Activated gamma-delta T cell (primary cell): Measurements from ENCODE around the gene SLC26A2.
A peak's percentile ranks its signal among the peaks of the same experiment; 100 is the strongest.

ENCODE experiments used
- DNase-seq: peaks from one replicate; lab custom pipeline; 2025; lab: John Stamatoyannopoulos, UW

SLC26A2 gene

DNA sequence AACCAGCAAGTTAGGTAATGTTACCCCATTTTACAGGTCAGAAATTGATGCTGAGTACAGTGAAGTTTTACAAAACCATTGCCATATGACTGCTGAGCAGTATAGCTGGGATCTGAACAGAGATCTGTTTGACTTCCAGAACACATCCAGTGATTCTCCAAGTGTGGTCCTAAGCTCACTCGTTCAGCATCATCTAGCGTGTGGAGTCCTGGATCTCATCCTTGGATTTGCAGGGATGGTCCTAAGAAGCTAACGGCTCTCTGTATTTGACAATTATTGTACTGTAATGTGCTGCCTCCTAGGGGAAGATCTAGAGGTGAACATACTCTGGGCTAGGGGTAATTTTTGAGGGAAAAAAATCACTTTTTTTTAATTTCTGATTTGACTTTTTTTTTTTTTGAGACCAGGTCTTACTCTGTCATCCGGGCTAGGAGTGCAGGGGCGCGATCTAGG is 1.4 kb downstream of the SLC26A2 start:
- no peak for DNase-seq

GRCh38 chr5:149962601-149963300 is 2.2 kb downstream of the SLC26A2 start:
- no peak for DNase-seq

DNA sequence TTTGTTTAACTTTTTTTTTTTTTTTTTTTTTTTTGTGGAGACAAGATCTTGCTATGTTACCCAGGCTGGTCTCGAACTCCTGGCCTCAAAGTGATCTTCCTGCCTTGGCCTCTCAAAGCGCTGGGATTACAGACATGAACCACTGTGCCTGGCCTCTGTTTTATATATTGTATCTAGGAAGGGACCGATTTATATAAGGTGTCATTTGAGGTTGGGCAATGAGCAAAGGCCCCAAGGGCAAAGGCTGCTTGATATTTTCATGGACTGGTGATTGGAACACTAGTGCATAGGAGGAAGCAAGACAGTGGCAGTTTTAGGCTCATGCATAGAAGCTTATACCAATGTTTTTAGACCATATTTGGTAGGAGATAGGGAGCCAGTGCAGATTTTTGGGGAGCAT is 3.2 kb downstream of the SLC26A2 start:
- DNase-seq: no peak

DNA sequence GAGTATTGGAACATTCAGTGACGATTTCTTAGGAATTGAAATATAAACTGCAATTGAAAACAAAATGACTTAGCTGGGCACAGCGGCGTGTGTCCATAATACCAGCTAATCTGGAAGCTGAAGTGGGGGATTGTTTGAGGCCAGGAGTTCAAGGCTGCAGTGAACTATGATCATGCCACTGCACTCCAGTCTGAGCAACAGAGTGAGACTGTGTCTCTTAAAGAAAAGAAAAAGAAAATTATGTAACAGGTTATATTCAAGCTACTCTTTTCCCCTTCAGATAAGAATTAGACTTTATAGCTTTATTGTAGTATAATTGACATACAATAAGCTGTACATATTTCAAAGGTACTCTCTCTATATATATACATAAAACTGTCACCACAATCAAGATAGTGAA is 6.4 kb downstream of the SLC26A2 start:
- no peak for DNase-seq

DNA sequence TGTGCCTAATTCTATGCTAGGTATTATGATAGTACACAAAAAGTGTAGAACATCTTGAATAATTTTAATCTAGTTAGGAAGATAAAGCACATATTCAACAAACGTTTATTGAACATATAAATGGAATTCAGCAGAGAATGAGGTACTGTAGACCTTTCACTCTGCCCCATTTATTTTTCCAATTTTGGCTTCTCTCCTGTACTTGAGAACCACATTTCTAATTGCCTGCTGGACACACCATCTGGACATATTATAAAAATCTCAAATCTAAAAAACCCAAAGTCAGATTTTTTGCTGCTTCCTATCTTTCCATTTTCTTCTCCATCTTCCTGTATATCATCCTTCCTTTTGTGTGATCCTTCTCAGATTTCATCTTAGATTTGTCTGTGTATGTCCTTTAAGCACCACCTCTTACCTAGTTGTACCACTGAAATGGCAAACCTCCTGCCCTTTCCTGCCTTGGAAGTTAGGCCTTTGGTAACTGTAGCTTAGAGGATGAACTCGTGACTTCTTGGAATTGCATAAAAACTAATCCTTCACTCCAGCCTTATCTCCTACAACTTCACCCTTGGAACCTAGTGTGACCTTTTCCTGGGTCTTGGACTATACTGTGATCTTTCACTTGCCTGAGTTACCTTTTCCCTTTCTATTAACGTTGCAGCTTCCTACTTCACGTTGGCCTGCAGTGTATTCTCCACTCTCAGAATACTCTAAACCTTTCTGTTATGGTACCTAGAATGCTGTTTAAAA is 8.8 kb downstream of the SLC26A2 start:
- DNase-seq: no peak

- DNase-seq: no peak
Observed at GRCh38 chr5:149975409-149975808, 14.9 kb downstream of the SLC26A2 start.

GRCh38 chr5:149979896-149980295 is 19.3 kb downstream of the SLC26A2 start:
- no peak for DNase-seq

DNA sequence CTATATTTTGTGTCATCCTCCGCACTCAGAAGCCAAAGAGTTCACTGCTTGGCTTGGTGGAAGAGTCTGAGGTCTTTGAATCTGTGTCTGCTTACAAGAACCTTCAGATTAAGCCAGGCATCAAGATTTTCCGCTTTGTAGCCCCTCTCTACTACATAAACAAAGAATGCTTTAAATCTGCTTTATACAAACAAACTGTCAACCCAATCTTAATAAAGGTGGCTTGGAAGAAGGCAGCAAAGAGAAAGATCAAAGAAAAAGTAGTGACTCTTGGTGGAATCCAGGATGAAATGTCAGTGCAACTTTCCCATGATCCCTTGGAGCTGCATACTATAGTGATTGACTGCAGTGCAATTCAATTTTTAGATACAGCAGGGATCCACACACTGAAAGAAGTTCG is 20.6 kb downstream of the SLC26A2 start:
- DNase-seq: no peak

- DNase-seq: no peak
Observed at GRCh38 chr5:149982505-149982904, 21.9 kb downstream of the SLC26A2 start.

GRCh38 chr5:149988126-149988525 is 27.6 kb downstream of the SLC26A2 start:
- DNase-seq: no peak

DNA sequence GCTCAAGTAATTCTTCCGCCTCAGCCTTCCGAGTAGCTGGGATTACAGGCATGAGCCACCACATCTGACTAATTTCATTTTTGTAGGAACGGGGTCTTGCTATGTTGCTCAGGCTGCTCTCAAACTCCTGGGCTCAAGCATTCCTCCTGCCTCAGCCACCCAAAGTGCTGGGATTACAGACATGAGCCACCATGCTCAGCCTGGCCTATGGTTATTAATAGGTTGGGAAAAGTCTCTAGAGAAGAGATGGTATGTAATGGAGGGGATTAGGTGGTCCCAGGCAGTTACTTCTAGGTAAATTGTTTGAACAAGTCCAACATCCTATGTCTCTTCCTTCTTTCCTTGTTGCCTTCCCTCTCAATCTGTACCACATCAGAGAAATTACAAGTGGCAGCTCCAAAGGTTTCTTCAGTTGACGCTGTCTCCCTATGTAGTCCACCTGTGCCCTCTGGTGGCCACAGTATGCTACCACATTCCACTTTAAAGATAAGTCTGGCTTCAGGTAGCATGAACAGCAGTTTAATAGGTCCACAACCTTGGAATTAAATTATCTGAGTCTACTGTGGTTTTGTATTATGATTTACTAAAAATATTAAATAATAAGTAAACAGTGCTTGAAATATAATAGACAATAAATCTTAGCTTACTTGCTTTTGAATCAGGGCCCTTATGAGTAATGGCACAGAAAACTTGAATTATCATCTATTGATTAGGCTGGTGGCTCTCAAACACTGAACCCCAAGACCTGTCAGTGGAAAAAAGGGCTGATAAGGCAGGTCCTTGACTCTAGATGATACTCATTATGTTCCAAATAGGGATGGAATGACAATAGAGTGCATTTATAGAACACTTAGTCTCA is 30.2 kb downstream of the SLC26A2 start:
- no peak for DNase-seq

GRCh38 chr5:149993471-149993870 is 32.9 kb downstream of the SLC26A2 start:
- DNase-seq: no peak

DNA sequence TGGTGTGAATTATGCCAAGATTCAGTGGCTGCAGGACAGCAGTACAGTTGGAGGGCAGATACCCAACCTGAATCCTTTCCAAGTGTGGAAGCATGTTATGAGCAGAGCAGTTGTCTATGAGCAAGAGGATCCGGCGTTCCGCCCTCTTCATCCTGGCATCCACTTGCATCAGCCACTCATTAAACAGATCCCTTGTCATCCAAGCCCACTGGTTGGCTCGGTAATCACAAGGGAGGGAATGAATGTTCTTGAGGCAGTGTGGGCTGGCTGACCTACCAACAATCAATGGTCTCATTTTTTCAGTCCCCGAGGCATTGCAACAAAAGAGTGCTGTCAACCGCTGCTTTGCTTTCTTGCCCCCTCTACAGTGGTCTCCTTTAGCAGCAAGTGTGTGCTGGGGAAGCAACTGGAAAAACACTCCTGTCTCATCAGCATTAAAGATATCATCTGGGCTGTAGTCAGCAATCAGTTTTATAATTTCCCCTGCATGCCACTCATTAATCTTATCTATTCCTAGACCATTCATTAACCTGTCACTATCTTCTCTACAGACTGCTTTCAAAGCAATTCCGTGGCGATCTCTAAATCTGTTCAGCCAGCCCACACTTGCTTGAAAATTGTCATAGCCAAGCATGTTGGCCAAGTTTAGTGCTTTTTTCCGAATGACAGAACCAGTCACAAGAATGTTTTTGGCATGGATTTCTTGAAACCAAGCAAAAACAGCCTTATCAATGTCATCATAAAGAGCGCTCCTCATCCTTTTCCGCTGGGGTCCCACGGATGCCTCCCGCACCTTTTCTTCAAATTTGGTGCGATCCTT is 35.0 kb downstream of the SLC26A2 start:
- no peak for DNase-seq

DNA sequence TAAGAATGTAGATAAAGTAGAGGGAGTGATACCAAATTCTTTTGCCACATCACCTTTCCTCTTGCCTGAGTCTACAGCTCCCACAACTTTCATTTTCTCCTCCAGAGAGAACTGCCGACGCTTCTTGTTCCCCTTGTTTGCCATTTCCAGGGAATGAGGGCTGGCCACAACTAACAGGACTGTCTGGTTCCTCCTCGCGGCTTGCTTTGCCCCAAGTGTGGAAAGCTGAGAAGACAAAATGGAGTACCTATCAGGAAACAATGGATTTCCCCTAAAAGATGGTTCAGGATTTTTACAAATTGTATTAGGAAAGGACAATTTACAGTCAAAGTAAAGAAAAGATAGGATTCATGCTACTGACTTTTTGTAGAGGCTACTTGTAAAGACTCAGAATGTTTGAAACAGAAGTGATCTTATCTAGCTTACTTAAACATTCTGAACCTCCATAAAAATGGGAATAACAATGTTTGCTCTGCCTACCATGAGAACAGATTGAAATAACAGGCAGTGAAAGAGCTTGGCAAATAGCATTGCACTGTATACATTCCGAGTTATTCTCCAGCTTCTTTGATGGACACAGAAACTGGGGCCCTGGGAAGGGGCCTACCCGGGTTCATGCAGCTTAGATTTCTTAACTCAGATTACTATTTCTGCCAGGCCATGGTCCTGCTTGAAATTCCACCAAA is 35.8 kb downstream of the SLC26A2 start:
- no peak for DNase-seq

- DNase-seq: no peak
Observed at GRCh38 chr5:149998281-149998680, 37.7 kb downstream of the SLC26A2 start.

- no peak for DNase-seq
Observed at GRCh38 chr5:149999359-149999758, 38.8 kb downstream of the SLC26A2 start.

GRCh38 chr5:149999866-150000255 is 39.3 kb downstream of the SLC26A2 start:
- no peak for DNase-seq

GRCh38 chr5:150000256-150000989 is 39.9 kb downstream of the SLC26A2 start, which contains the start of the genes HMGXB3 and TIGD6:
HMGXB3 (plus strand) TSS chr5:150000739; CDS start chr5:150004853, 4,114 bp downstream.
TIGD6 (minus strand) TSS chr5:150000654; CDS start chr5:149996348, 4,306 bp downstream.
- DNase-seq: peak; percentile 80

GRCh38 chr5:150000990-150001659 is 40.6 kb downstream of the SLC26A2 start:
- DNase-seq: peak; percentile 35
